ENCODE results near the gene TSKU. TPM values are rescaled to one million over a fixed set of nuclear protein-coding genes. Genes with fewer than 3 reads are reported as not detected.
A peak's percentile ranks its signal among the peaks of the same experiment; 100 is the strongest.

Gene TSKU
- total RNA-seq, 4 donors from 2014 or later: 32.0 to 80.7 (median 63.4) TPM

GRCh38 chr11:76801736-76802135, 18.6 kb downstream of the TSKU start:
- Histone ChIP-seq H3K36me3 (no peaks in the 10 kb centered on the region), H3K4me1 (peaks cover 6 to 30% (median 21%) of the 10 kb centered on the region in 4 donors), H3K27ac (no peak overlapping the region), H3K4me3 (no peak overlapping the region), H3K9me3 (no peaks in the 10 kb centered on the region), H3K27me3 (no peaks in the 10 kb centered on the region)
- WGBS, 2 donors (ENCODE audit: low coverage in 1 of 2): 36% methylated on average over 2 of the region's 2 CpGs; no CpG with 5 or more reads in 1 of the 2 donors
- in situ Hi-C loops (cut with MboI; ENCODE audit: low pct_ligation_motif_present in 1 of 4, low pct_unique_long_range_greater_than_20kb in 1 of 4, low sequenced_read_pairs in 3 of 4): loop anchor here in 2 of 4 donors (5.0 to 25.0 kb wide), 2 partner anchors 64 to 236 kb away; partner anchors contain the start of gene B3GNT6 (in 2 of the 2)
- intact Hi-C loops (cut with DNase I; ENCODE audit: low total_unique reads): loop anchor here (2.0 to 10.0 kb wide), 2 partner anchors 75 to 1163 kb away; no protein-coding TSS in a partner anchor
- no peak for DNase-seq
- TF ChIP-seq POLR2A (IDR thresholded peaks at IDR 0.05) (no peak), CTCF (IDR thresholded peaks at IDR 0.05) (no peak), POLR2AphosphoS5 (IDR thresholded peaks at IDR 0.05) (no peak)

- Histone ChIP-seq H3K4me3 (no peak overlapping the region), H3K36me3 (no peaks in the 10 kb centered on the region), H3K9me3 (no peaks in the 10 kb centered on the region), H3K27me3 (no peaks in the 10 kb centered on the region), H3K27ac (peak overlapping the region in 3 of 4 donors; percentile 20 to 41 (median 41)), H3K4me1 (peaks cover 6 to 30% (median 20%) of the 10 kb centered on the region in 4 donors)
- 76 to 79% methylated on average over 2 to 3 of the region's 3 CpGs for WGBS, 2 donors (ENCODE audit: low coverage in 1 of 2)
- DNase-seq: no peak
- intact Hi-C loops (cut with DNase I; ENCODE audit: low total_unique reads) (loop anchor here (2.0 to 10.0 kb wide), 2 partner anchors 75 to 1163 kb away; no protein-coding TSS in a partner anchor), in situ Hi-C loops (cut with MboI; ENCODE audit: low pct_ligation_motif_present in 1 of 4, low pct_unique_long_range_greater_than_20kb in 1 of 4, low sequenced_read_pairs in 3 of 4) (loop anchor here in 2 of 4 donors (5.0 to 25.0 kb wide), 2 partner anchors 65 to 235 kb away; partner anchors contain the start of gene B3GNT6 (in 2 of the 2))
- TF ChIP-seq CTCF (IDR thresholded peaks at IDR 0.05): no peak
- TF ChIP-seq POLR2AphosphoS5 (IDR thresholded peaks at IDR 0.05): no peak
- no peak for TF ChIP-seq POLR2A (IDR thresholded peaks at IDR 0.05)
- TF ChIP-seq EP300 (IDR thresholded peaks at IDR 0.05; ENCODE audit: low read depth): no peak
Observed at GRCh38 chr11:76802151-76802550, 19.0 kb downstream of the TSKU start.

GRCh38 chr11:76802621-76803020, 19.5 kb downstream of the TSKU start:
- 69% methylated on average over 4 of the region's 4 CpGs; no CpG with 5 or more reads in 1 of the 2 donors for WGBS, 2 donors (ENCODE audit: low coverage in 1 of 2)

GRCh38 chr11:76803023-76803422, 19.9 kb downstream of the TSKU start:
- H3K27me3 ChIP-seq: no peaks in the 10 kb centered on the region
- H3K4me3 ChIP-seq: no peak overlapping the region
- intact Hi-C loops (cut with DNase I; ENCODE audit: low total_unique reads): loop anchor here (2.0 to 10.0 kb wide), 2 partner anchors 76 to 1162 kb away; no protein-coding TSS in a partner anchor
- no peaks in the 10 kb centered on the region for H3K36me3 ChIP-seq
- WGBS, 2 donors (ENCODE audit: low coverage in 1 of 2): 25 to 49% methylated on average over 2 to 3 of the region's 3 CpGs
- peak overlapping the region in 3 of 4 donors; percentile 20 to 41 (median 41) for H3K27ac ChIP-seq
- H3K4me1 ChIP-seq: peaks cover 6 to 38% (median 22%) of the 10 kb centered on the region in 4 donors
- TF ChIP-seq POLR2A (IDR thresholded peaks at IDR 0.05) (no peak), EP300 (IDR thresholded peaks at IDR 0.05; ENCODE audit: low read depth) (no peak), CTCF (IDR thresholded peaks at IDR 0.05) (no peak), POLR2AphosphoS5 (IDR thresholded peaks at IDR 0.05) (no peak)
- in situ Hi-C loops (cut with MboI; ENCODE audit: low pct_ligation_motif_present in 1 of 4, low pct_unique_long_range_greater_than_20kb in 1 of 4, low sequenced_read_pairs in 3 of 4): loop anchor here in 2 of 4 donors (5.0 to 25.0 kb wide), 2 partner anchors 66 to 234 kb away; partner anchors contain the start of gene B3GNT6 (in 2 of the 2)
- DNase-seq: no peak
- no peaks in the 10 kb centered on the region for H3K9me3 ChIP-seq

More at GRCh38 chr11:76802621-76803020, 19.5 kb downstream of the TSKU start:
- no peak for TF ChIP-seq POLR2A (IDR thresholded peaks at IDR 0.05)
- Histone ChIP-seq H3K4me1 (peaks cover 6 to 34% (median 21%) of the 10 kb centered on the region in 4 donors), H3K36me3 (no peaks in the 10 kb centered on the region), H3K27ac (peak overlapping the region in 3 of 4 donors; percentile 20 to 41 (median 41)), H3K4me3 (no peak overlapping the region), H3K27me3 (no peaks in the 10 kb centered on the region), H3K9me3 (no peaks in the 10 kb centered on the region)
- no peak for DNase-seq
- intact Hi-C loops (cut with DNase I; ENCODE audit: low total_unique reads): loop anchor here (2.0 to 10.0 kb wide), 2 partner anchors 76 to 1162 kb away; no protein-coding TSS in a partner anchor
- in situ Hi-C loops (cut with MboI; ENCODE audit: low pct_ligation_motif_present in 1 of 4, low pct_unique_long_range_greater_than_20kb in 1 of 4, low sequenced_read_pairs in 3 of 4): loop anchor here in 2 of 4 donors (5.0 to 25.0 kb wide), 2 partner anchors 65 to 235 kb away; partner anchors contain the start of gene B3GNT6 (in 2 of the 2)

All from transverse colon (tissue), 4 donors.